SK-N-SH (cell line): ENCODE results near the gene CRIM1. TPM values are rescaled to one million over a fixed set of nuclear protein-coding genes. Genes with fewer than 3 reads are reported as not detected.

ENCODE experiments used
- CTCF ChIA-PET: fragments of 300-600, 350-600 bp; formaldehyde crosslinking; extraction: SDS; loops from one replicate; lab custom pipeline; 2021; lab: Yijun Ruan, JAX
- POLR2A ChIA-PET: fragments of 350-600 bp; sonication (Branson Sonifier 250); formaldehyde crosslinking; extraction: SDS; loops from one replicate; lab custom pipeline; 2020; ENCODE audit warnings: antibody characterized with exemption, inconsistent platforms; lab: Yijun Ruan, JAX
- DNase-seq: peaks from one replicate; pipeline ENCODE4 v3.0.0; 2012
- H2AFZ ChIP-seq: fragments of 200-600 bp; sonication (generic); 2 replicates; pipeline ENCODE4 v1.8.1; 2016; ENCODE audit warnings: antibody characterized with exemption, mild to moderate bottlenecking, low read depth
- H3F3A ChIP-seq: fragments of 200-600 bp; sonication (generic); replicated peaks from 2 replicates; pipeline ENCODE3; 2016; ENCODE audit warnings: antibody characterized with exemption, mild to moderate bottlenecking; ENCODE audit not compliant: insufficient read depth
- H3K27ac ChIP-seq, 2 experiments: fragments of 200-500 bp in 1 of 2; fragments of 200-600 bp in 1 of 2; sonication (Bioruptor generic) in 1 of 2; sonication (generic), shearing (Covaris generic) in 1 of 2; 2 replicates each; pipeline versions ENCODE4 v1.5.1 to v1.6.1; 2014 to 2016; ENCODE audit warnings: low read depth in 2 of 2, inconsistent platforms in 1 of 2, low read length in 1 of 2, mild to moderate bottlenecking in 1 of 2, mixed read lengths in 1 of 2
- H3K27me3 ChIP-seq: fragments of 200-600 bp; sonication (generic), shearing (Covaris generic); 2 replicates; pipeline ENCODE4 v1.6.1; 2016; ENCODE audit warnings: mixed run types; ENCODE audit not compliant: insufficient read depth
- H3K36me3 ChIP-seq, 2 experiments: fragments of 200-500 bp in 1 of 2; fragments of 200-600 bp in 1 of 2; sonication (Bioruptor generic) in 1 of 2; sonication (generic) in 1 of 2; replicated peaks in 1 of 2; 2 replicates each; pipeline versions ENCODE3 to v1.5.1; 2014 to 2016; ENCODE audit warnings: low read length in 1 of 2, mild to moderate bottlenecking in 1 of 2; ENCODE audit not compliant: insufficient read depth in 2 of 2, control insufficient read depth in 1 of 2
- H3K4me1 ChIP-seq, 2 experiments: fragments of 200-500 bp in 1 of 2; fragments of 200-600 bp in 1 of 2; sonication (Bioruptor generic) in 1 of 2; sonication (generic), shearing (Covaris generic) in 1 of 2; 2 replicates each; pipeline versions ENCODE4 v1.5.1 to v1.6.1; 2014 to 2016; ENCODE audit warnings: low read depth in 1 of 2, low read length in 1 of 2, mixed run types in 1 of 2; ENCODE audit not compliant: insufficient read depth in 2 of 2, control insufficient read depth in 1 of 2
- H3K4me2 ChIP-seq: fragments of 200-600 bp; sonication (generic), shearing (Covaris generic); 2 replicates; pipeline ENCODE4 v1.6.1; 2017; ENCODE audit warnings: mixed run types
- H3K4me3 ChIP-seq, 2 experiments: fragments of 200-500 bp in 1 of 2; fragments of 200-600 bp in 1 of 2; sonication (Bioruptor generic) in 1 of 2; sonication (generic), shearing (Covaris generic) in 1 of 2; 2 replicates each; pipeline versions ENCODE4 v1.5.1 to v1.8.1; 2014 to 2016; ENCODE audit warnings: low read depth in 2 of 2, inconsistent platforms in 1 of 2, low read length in 1 of 2, mild to moderate bottlenecking in 1 of 2, mixed read lengths in 1 of 2, moderate library complexity in 1 of 2
- H3K79me2 ChIP-seq: fragments of 200-600 bp; sonication (generic); 2 replicates; pipeline ENCODE4 v1.8.1; 2017; ENCODE audit warnings: mild to moderate bottlenecking; ENCODE audit not compliant: insufficient read depth
- H3K9ac ChIP-seq: fragments of 200-600 bp; sonication (generic); 2 replicates; pipeline ENCODE4 v1.6.1; 2017; ENCODE audit warnings: mixed run types
- H3K9me2 ChIP-seq: fragments of 200-600 bp; sonication (generic); 2 replicates; pipeline ENCODE4 v1.6.1; 2017; ENCODE audit warnings: mixed run types
- H3K9me3 ChIP-seq: fragments of 200-600 bp; sonication (generic); 2 replicates; pipeline ENCODE4 v1.6.1; 2017; ENCODE audit warnings: mixed run types, mild to moderate bottlenecking, moderate library complexity
- H4K20me1 ChIP-seq: fragments of 200-600 bp; sonication (generic); 2 replicates; pipeline ENCODE4 v1.6.1; 2017; ENCODE audit warnings: mild to moderate bottlenecking, mixed run types; ENCODE audit not compliant: insufficient read depth
- EP300 ChIP-seq, 2 experiments: IDR thresholded peaks; 2 replicates each; pipeline versions ENCODE4 v1.4.0 to v1.6.1; 2012; ENCODE audit warnings: borderline replicate concordance in 1 of 2, low read depth in 1 of 2, low read length in 1 of 2
- FOSL2 ChIP-seq: IDR thresholded peaks from 2 replicates; pipeline ENCODE4 v1.4.0; 2012; ENCODE audit warnings: low read depth, mild to moderate bottlenecking, moderate library complexity, borderline replicate concordance
- FOXM1 ChIP-seq: IDR thresholded peaks from 2 replicates; pipeline ENCODE4 v1.4.0; 2012; ENCODE audit warnings: low read depth, mild to moderate bottlenecking
- GABPA ChIP-seq: IDR thresholded peaks from 2 replicates; pipeline ENCODE4 v1.4.0; 2012; ENCODE audit warnings: low read depth, mild to moderate bottlenecking
- JUND ChIP-seq: IDR thresholded peaks from 2 replicates; pipeline ENCODE4 v1.4.0; 2012
- MEF2A ChIP-seq: IDR thresholded peaks from 2 replicates; pipeline ENCODE4 v1.4.0; 2012; ENCODE audit warnings: low read depth, borderline replicate concordance
- MXI1 ChIP-seq: IDR thresholded peaks from 2 replicates; pipeline ENCODE4 v1.6.1; 2012; ENCODE audit warnings: mild to moderate bottlenecking, low read depth, low read length, improper control_type of control experiment
- NFIC ChIP-seq: IDR thresholded peaks from 2 replicates; pipeline ENCODE4 v1.4.0; 2012; ENCODE audit warnings: borderline replicate concordance
- NRF1 ChIP-seq: IDR thresholded peaks from 2 replicates; pipeline ENCODE4 v1.6.1; 2012; ENCODE audit warnings: low read depth, mild to moderate bottlenecking, low read length
- POLR2AphosphoS5 ChIP-seq: IDR thresholded peaks from 2 replicates; pipeline ENCODE4 v1.6.1; 2012; ENCODE audit warnings: low read depth, low read length
- RAD21 ChIP-seq: IDR thresholded peaks from 2 replicates; pipeline ENCODE4 v1.6.1; 2012; ENCODE audit warnings: mild to moderate bottlenecking, low read length
- RCOR1 ChIP-seq: fragments of 150-350 bp; IDR thresholded peaks from 2 replicates; pipeline ENCODE4 v1.6.1; 2017; ENCODE audit warnings: antibody characterized with exemption, low read length
- RXRA ChIP-seq: IDR thresholded peaks from 2 replicates; pipeline ENCODE4 v1.4.0; 2012; ENCODE audit warnings: low read depth, mild to moderate bottlenecking, borderline replicate concordance
- SIN3A ChIP-seq: IDR thresholded peaks from 2 replicates; pipeline ENCODE4 v1.6.1; 2012; ENCODE audit warnings: low read depth, mild to moderate bottlenecking, low read length, moderate library complexity, borderline replicate concordance
- TAF1 ChIP-seq: IDR thresholded peaks from 2 replicates; pipeline ENCODE4 v1.6.1; 2012; ENCODE audit warnings: low read depth, mild to moderate bottlenecking, low read length, moderate library complexity, borderline replicate concordance
- TCF12 ChIP-seq: IDR thresholded peaks from 2 replicates; pipeline ENCODE4 v1.4.0; 2012
- TEAD4 ChIP-seq: IDR thresholded peaks from 2 replicates; pipeline ENCODE4 v1.4.0; 2012; ENCODE audit warnings: mild to moderate bottlenecking, borderline replicate concordance; ENCODE audit not compliant: insufficient read depth
- WGBS: methylation state at CpG from one replicate; pipeline ENCODE4 v1.1.6; 2017; ENCODE audit warnings: low lambda C conversion rate; 5-methylcytosine and 5-hydroxymethylcytosine counted together
- polyA plus RNA-seq, 3 experiments: library from polyadenylated mRNA; depleted of rRNA; stranded (reverse); fragments of >200 nt; gene quantifications; 2 replicates each; pipeline ENCODE4 v1.2.3, GENCODE V29; 2012
- TF ChIP-seq, protein P1 (sequence below): IDR thresholded peaks from 2 replicates; pipeline ENCODE4 v1.4.0; 2012; ENCODE audit warnings: low read depth
- TF ChIP-seq, protein P2 (sequence below): IDR thresholded peaks from 2 replicates; pipeline ENCODE4; 2012
- TF ChIP-seq, protein P3 (sequence below): IDR thresholded peaks from 2 replicates; pipeline ENCODE4 v1.4.0; 2012; ENCODE audit warnings: low read depth, borderline replicate concordance

CRIM1 gene
- polyA plus RNA-seq, 1 of the 3 experiments (the other 2 are of a cell fraction) = 244 TPM

DNA sequence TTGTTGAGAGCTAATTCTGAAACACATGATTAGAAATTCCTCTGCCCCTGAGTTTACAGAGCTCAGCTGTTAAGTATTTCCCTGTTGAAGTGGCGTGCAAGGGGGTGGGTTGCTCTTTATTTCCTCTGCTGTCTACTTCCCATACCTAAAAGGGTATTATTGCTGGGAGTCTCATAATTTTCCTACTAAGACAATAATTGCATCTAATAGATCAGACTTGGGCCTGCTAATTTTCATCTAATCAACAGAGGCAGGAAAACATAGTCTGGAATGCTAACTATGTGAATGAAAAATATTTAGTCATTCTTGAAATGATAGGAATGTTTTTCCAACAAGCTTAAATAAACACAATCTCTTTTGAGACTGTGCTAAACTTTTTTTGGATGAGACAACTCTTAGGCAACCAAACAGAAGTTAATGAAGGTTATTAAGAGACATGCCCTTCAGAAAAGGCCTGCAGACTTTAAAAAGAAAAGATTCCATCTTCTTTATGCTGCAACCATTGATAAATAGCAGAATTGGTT is 131.0 kb downstream of the CRIM1 start:
- Histone ChIP-seq H3K79me2 (peaks cover 75% of the 10 kb centered on the region), H3K4me1 (peaks cover 0 to 93% of the 10 kb centered on the region in 2 experiments), H3K9me3 (no peaks in the 10 kb centered on the region), H3K27me3 (no peaks in the 10 kb centered on the region), H3K9me2 (no peaks in the 10 kb centered on the region), H3K9ac (peak overlapping the region; percentile 57), H3K4me2 (peak overlapping the region; percentile 46), H3K27ac (peak overlapping the region; percentile 86 to 91; a peak in 3 of 4 replicates), H2AFZ (no peak overlapping the region), H3K36me3 (peaks cover 28 to 61% of the 10 kb centered on the region in 2 experiments), H4K20me1 (no peaks in the 10 kb centered on the region), H3K4me3 (no peak overlapping the region)
- ChIA-PET POLR2A (no interaction called here), CTCF (no interaction called here)
- no peak for DNase-seq
- 21% methylated on average over 1 of the region's 1 CpG for WGBS
- TF ChIP-seq RXRA (peak; percentile 93), RCOR1 (no peak), TCF12 (peak; percentile 99), RAD21 (no peak), JUND (peak; percentile 93), FOXM1 (peak; percentile 57; the same call in 1 of the 2 replicates), TAF1 (0 out of 2 replicates have a peak, but pooled peaks have one; percentile 17), EP300 (IDR thresholded peaks at IDR 0.05; ENCODE audit: borderline replicate concordance in 1 of 2, low read depth in 1 of 2, low read length in 1 of 2) (peak; percentile 29 to 99; a peak in 3 of 4 replicates), MXI1 (no peak), MEF2A (peak; percentile 81; the same call in 1 of the 2 replicates), TEAD4 (peak; percentile 100), GABPA (no peak), SIN3A (no peak), NRF1 (no peak), FOSL2 (peak; percentile 77), NFIC (peak; percentile 87), POLR2AphosphoS5 (peak; percentile 89)
- TF ChIP-seq, protein P1, sequence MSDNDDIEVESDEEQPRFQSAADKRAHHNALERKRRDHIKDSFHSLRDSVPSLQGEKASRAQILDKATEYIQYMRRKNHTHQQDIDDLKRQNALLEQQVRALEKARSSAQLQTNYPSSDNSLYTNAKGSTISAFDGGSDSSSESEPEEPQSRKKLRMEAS = peak; percentile 28; the same call in 1 of the 2 replicates
- TF ChIP-seq, protein P2, sequence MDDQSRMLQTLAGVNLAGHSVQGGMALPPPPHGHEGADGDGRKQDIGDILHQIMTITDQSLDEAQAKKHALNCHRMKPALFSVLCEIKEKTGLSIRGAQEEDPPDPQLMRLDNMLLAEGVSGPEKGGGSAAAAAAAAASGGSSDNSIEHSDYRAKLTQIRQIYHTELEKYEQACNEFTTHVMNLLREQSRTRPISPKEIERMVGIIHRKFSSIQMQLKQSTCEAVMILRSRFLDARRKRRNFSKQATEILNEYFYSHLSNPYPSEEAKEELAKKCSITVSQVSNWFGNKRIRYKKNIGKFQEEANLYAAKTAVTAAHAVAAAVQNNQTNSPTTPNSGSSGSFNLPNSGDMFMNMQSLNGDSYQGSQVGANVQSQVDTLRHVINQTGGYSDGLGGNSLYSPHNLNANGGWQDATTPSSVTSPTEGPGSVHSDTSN = peak; percentile 94
- TF ChIP-seq, protein P3, sequence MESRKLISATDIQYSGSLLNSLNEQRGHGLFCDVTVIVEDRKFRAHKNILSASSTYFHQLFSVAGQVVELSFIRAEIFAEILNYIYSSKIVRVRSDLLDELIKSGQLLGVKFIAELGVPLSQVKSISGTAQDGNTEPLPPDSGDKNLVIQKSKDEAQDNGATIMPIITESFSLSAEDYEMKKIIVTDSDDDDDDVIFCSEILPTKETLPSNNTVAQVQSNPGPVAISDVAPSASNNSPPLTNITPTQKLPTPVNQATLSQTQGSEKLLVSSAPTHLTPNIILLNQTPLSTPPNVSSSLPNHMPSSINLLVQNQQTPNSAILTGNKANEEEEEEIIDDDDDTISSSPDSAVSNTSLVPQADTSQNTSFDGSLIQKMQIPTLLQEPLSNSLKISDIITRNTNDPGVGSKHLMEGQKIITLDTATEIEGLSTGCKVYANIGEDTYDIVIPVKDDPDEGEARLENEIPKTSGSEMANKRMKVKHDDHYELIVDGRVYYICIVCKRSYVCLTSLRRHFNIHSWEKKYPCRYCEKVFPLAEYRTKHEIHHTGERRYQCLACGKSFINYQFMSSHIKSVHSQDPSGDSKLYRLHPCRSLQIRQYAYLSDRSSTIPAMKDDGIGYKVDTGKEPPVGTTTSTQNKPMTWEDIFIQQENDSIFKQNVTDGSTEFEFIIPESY = peak; percentile 43; the same call in 1 of the 2 replicates
- TF ChIP-seq, all 33 proteins: peak for 14
- peaks cover 71% of the 10 kb centered on the region for H3F3A ChIP-seq
